Transverse colon (tissue), 4 donors: ENCODE measurements around the gene SELENOS. TPM values are rescaled to one million over a fixed set of nuclear protein-coding genes. Genes with fewer than 3 reads are reported as not detected.

Experiments used
- DNase-seq: peaks from one replicate; pipeline ENCODE4 v3.0.0-alpha.2; 2019
- H3K27ac ChIP-seq, 4 donors: fragments of 200-600 bp; sonication (generic); 2 replicates each; pipeline ENCODE4 v1.5.1; 2016 to 2018; ENCODE audit warnings: inconsistent platforms in 4 of 4
- H3K27me3 ChIP-seq: fragments of 200-600 bp; sonication (generic); 2 replicates; pipeline ENCODE4 v1.5.1; 2017; ENCODE audit warnings: inconsistent platforms
- H3K36me3 ChIP-seq, 4 donors: fragments of 200-600 bp; sonication (generic); 2 replicates each; pipeline ENCODE4 v1.5.1; 2017 to 2019; ENCODE audit warnings: inconsistent platforms in 4 of 4
- H3K4me1 ChIP-seq, 4 donors: fragments of 200-600 bp; sonication (generic); 2 replicates each; pipeline ENCODE4 v1.5.1; 2017 to 2020; ENCODE audit warnings: inconsistent platforms in 4 of 4
- H3K4me3 ChIP-seq, 4 donors: fragments of 200-600 bp; sonication (generic); 1 replicate in 1 of 4; 2 replicates in 3 of 4; pipeline versions ENCODE4 v1.5.1 to v1.6.1; 2017 to 2019; ENCODE audit warnings: inconsistent platforms in 4 of 4
- H3K9me3 ChIP-seq, 2 donors: fragments of 200-600 bp; sonication (generic); 2 replicates each; pipeline ENCODE4 v1.5.1; 2017 to 2019; ENCODE audit warnings: inconsistent platforms in 2 of 2
- EP300 ChIP-seq: sonication (generic); formaldehyde crosslinking; IDR thresholded peaks from one replicate; pipeline ENCODE4 v1.6.1; 2017; ENCODE audit warnings: antibody characterized with exemption, low read depth
- POLR2A ChIP-seq: fragments of 450-650 bp; IDR thresholded peaks from one replicate; pipeline ENCODE4 v1.6.1; 2016; ENCODE audit warnings: antibody characterized with exemption, mild to moderate bottlenecking, moderate library complexity
- POLR2AphosphoS5 ChIP-seq, 3 donors: sonication (generic); formaldehyde crosslinking; IDR thresholded peaks; one replicate each; pipeline ENCODE4 v1.6.1; 2016; ENCODE audit warnings: antibody characterized with exemption in 3 of 3
- WGBS, 2 donors: methylation state at CpG; one replicate each; pipeline ENCODE4 v1.1.5; 2018; ENCODE audit warnings: low coverage in 1 of 2; 5-methylcytosine and 5-hydroxymethylcytosine counted together
- in situ Hi-C, 4 donors: fragments of 200-750 bp; cut with MboI; loops; one replicate each; pipeline versions ENCODE4 v1.15.0 to v1.15.1; 2017; ENCODE audit warnings: low sequenced_read_pairs in 3 of 4, low pct_ligation_motif_present in 1 of 4, low pct_unique_long_range_greater_than_20kb in 1 of 4
- intact Hi-C: fragments of 100-400 bp; cut with DNase I; formaldehyde crosslinking; loops from one replicate; pipeline ENCODE4 v1.15.1; 2023; ENCODE audit warnings: low total_unique reads
- total RNA-seq, 4 donors: library from RNA; depleted of rRNA; stranded (reverse); fragments of >200 nt; gene quantifications; one replicate each; pipeline ENCODE4 v1.1.0, GENCODE V29; 2016
- TF ChIP-seq, protein P1 (sequence below), 5 experiments: fragments of 200-600 bp in 3 of 5; fragments of 450-650 bp in 2 of 5; sonication (generic) in 3 of 5; IDR thresholded peaks; 1 replicate in 2 of 5; 2 replicates in 3 of 5; pipeline ENCODE4 v1.5.1; 2016 to 2017; ENCODE audit warnings: antibody characterized with exemption in 5 of 5, inconsistent platforms in 3 of 5, mild to moderate bottlenecking in 2 of 5, moderate library complexity in 1 of 5

Gene SELENOS
- total RNA-seq, 4 donors from 2014 or later = 24.9 to 128 (median 120) TPM

DNA sequence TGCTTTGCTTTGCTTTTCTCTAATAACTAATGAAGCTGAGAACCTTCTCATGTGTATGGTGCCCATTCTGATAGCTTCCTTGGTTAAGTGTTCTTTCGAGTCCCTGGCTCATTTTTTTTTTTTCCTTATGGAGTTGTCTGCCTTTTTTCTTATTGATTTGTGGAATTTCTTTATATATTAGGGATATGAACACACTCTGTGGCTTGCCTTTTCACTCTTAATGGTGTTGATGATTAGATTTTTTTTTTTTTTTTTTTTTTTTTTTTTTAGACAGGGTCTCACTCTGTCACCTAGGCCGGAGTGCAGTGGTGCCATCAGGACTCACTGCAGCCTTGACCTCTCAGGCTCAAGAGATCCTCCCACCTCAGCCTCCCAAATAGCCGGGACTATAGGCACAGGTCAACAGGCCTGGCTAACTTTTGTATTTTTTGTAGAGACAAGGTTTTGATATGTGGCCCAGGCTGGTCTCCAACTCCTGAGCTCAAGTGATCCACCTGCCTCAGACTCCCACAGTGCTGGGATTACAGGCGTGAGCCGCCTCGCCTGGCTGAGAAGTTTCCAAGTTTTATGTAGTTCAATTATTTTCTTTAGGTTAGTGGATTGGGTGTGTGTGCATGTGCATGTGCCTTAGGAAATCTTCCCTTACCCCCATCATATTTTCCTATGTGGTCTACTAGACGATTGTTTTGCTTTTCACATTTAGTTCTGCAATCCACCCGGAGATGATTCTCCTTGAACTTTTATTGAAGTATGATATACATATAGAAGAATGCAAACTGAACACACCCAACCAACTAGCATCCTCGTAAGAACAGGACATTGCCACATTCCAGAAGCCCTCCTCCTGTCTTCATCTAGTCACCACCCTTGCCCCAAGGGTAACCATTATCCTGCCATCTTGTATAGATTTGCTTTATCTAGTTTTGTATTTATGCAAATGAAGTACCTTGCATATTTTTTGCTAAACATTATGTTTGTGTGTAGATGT lies 19.4 kb upstream of the SELENOS start:
- Histone ChIP-seq H3K27me3 (no peaks in the 10 kb centered on the region), H3K4me3 (peak overlapping the region in 1 of 4 donors; percentile 92), H3K9me3 (no peaks in the 10 kb centered on the region), H3K36me3 (peaks cover 0 to 2% (median 0%) of the 10 kb centered on the region in 4 donors), H3K27ac (peak overlapping the region; percentile 92 to 99 (median 98)), H3K4me1 (peaks cover 12 to 41% (median 20%) of the 10 kb centered on the region in 4 donors)
- in situ Hi-C loops = loop anchor here in 3 of 4 donors (5.0 to 10.0 kb wide), 2 partner anchors 346 to 348 kb away; no protein-coding TSS in a partner anchor
- intact Hi-C loops = no loop called here
- TF ChIP-seq, protein P1, sequence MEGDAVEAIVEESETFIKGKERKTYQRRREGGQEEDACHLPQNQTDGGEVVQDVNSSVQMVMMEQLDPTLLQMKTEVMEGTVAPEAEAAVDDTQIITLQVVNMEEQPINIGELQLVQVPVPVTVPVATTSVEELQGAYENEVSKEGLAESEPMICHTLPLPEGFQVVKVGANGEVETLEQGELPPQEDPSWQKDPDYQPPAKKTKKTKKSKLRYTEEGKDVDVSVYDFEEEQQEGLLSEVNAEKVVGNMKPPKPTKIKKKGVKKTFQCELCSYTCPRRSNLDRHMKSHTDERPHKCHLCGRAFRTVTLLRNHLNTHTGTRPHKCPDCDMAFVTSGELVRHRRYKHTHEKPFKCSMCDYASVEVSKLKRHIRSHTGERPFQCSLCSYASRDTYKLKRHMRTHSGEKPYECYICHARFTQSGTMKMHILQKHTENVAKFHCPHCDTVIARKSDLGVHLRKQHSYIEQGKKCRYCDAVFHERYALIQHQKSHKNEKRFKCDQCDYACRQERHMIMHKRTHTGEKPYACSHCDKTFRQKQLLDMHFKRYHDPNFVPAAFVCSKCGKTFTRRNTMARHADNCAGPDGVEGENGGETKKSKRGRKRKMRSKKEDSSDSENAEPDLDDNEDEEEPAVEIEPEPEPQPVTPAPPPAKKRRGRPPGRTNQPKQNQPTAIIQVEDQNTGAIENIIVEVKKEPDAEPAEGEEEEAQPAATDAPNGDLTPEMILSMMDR (IDR thresholded peaks at IDR 0.05) = no peak
- TF ChIP-seq POLR2A (no peak), POLR2AphosphoS5 (IDR thresholded peaks at IDR 0.05) (no peak)
- 72 to 73% methylated on average over 6 to 9 of the region's 9 CpGs for WGBS, 2 donors
- DNase-seq = no peak

DNA sequence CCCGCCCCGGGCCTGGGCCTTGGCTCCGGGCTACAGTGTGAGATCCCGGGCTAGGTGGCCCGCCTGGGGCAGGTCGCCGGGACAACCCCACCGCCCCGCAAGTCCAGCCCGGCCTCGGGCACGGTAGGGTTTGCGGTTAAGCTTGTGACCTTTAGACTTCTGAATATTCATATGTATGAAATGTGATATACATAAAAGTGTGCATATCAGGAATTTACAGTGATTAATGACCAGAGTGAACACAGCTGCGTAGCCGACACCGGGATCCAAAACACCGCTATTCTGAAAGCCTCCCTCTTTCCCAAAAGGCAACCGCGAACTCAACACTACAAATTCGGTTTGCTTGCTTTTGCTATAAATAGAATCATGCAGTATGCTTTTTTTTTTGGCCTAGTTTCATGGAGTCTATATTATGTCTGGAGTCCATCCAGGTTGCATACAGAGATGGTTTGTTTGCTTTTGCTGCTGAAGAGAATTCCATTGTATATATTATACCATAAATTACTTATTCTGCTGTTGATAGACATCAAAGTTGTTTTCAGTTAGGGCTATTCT lies 18.4 kb upstream of the SELENOS start:
- H3K27me3 ChIP-seq = no peaks in the 10 kb centered on the region
- peaks cover 0 to 4% (median 0%) of the 10 kb centered on the region in 4 donors for H3K36me3 ChIP-seq
- TF ChIP-seq POLR2AphosphoS5 (IDR thresholded peaks at IDR 0.05) (no peak), POLR2A (no peak), EP300 (no peak)
- TF ChIP-seq, protein P1 (IDR thresholded peaks at IDR 0.05) = no peak
- WGBS, 2 donors = 0 to 7% methylated on average over 2 to 20 of the region's 20 CpGs
- intact Hi-C loops = no loop called here
- H3K4me3 ChIP-seq = peak overlapping the region; percentile 69 to 92 (median 85)
- H3K9me3 ChIP-seq = no peaks in the 10 kb centered on the region
- peaks cover 12 to 44% (median 22%) of the 10 kb centered on the region in 4 donors for H3K4me1 ChIP-seq
- peak overlapping the region; percentile 92 to 99 (median 98) for H3K27ac ChIP-seq
- DNase-seq = peak; percentile 51
- in situ Hi-C loops = loop anchor here in 3 of 4 donors (5.0 to 10.0 kb wide), 2 partner anchors 347 to 349 kb away; no protein-coding TSS in a partner anchor

DNA sequence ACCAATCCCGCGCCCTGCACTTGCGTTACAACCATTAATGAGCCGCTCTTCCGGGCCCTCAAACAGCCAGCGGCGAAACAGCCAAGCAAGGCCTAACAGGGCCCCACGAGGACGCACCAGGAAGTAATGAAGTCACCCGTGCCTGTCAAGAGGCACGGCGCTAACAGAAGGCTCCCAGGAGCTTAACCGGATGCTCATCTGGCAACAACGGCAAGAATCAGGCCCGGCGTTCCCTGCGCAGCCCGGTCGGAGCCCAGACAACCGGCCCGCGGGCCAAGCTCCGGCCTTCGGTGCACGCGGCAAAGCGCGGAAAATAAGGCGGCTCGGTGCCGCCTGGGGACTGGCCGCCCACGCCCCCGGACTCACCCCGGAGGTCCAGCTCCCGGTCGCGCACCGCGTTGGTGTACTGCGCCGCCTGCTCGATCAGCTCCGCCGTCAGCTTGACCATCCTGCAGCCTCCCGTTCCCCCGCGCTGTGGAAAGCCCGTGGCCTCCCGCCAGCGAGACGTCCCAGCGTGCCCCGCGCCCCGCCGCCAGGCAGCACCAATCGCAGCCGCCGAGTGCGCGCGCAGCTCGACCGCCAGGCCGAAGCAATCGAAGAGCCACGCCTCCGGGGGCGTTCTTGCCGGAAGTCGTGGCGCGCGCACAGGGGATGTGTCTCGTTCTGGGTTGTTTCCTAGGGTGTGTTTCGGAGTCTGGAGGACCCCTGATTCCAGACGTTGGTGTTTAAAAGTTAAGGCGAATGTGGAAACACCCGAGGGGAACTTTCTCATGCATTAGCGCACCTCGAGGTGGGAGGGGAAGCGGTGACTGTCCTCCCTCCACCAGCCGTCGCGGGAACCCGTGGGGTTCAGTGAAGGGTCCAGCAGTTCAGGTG lies 17.7 kb upstream of the SELENOS start, which contains the start of gene SNRPA1:
TSS of gene SNRPA1 (minus strand) at position 518 of the 876 bp plus-strand sequence. CDS start at position 448, 70 bp downstream.
- peak; percentile 98 for DNase-seq
- 0 to 1% methylated on average over 5 to 59 of the region's 87 CpGs for WGBS, 2 donors
- in situ Hi-C loops = loop anchor here (5.0 to 10.0 kb wide), 2 partner anchors 347 to 350 kb away; no protein-coding TSS in a partner anchor

More for the DNA sequence above, 17.7 kb upstream of the SELENOS start, which contains the start of gene SNRPA1:
- peak within 1 kb of the TSS; percentile 80 to 92 (median 90) for H3K4me3 ChIP-seq
- H3K36me3 ChIP-seq = peaks cover 0 to 4% (median 0%) of the 10 kb centered on the region in 4 donors
- no peaks in the 10 kb centered on the region for H3K9me3 ChIP-seq
- peak within 1 kb of the TSS; percentile 92 to 99 (median 98) for H3K27ac ChIP-seq
- TF ChIP-seq POLR2AphosphoS5 (IDR thresholded peaks at IDR 0.05) (peak; percentile 95 to 96 (median 96)), POLR2A (peak; percentile 85), EP300 (no peak)
- TF ChIP-seq, protein P1 (IDR thresholded peaks at IDR 0.05) = peak in 1 of 5 experiments; percentile 5
- intact Hi-C loops = no loop called here
- no peaks in the 10 kb centered on the region for H3K27me3 ChIP-seq
- H3K4me1 ChIP-seq = peaks cover 12 to 44% (median 22%) of the 10 kb centered on the region in 4 donors
